Vagina (tissue), 2 donors: ENCODE results near the gene C7.

ENCODE experiments used
- POLR2AphosphoS5 ChIP-seq, 2 donors: sonication (generic); formaldehyde crosslinking; IDR thresholded peaks; one replicate each; pipeline ENCODE4 v1.9.0; 2017; ENCODE audit warnings: antibody characterized with exemption in 2 of 2, mild to moderate bottlenecking in 2 of 2, low read depth in 1 of 2; ENCODE audit not compliant: insufficient read depth in 1 of 2
- TF ChIP-seq, protein P1 (sequence below), 3 experiments: fragments of 450-650 bp in 2 of 3; fragments of 200-600 bp in 1 of 3; sonication (generic) in 1 of 3; IDR thresholded peaks; one replicate each; pipeline ENCODE4 v1.5.1; 2017 to 2019; ENCODE audit warnings: antibody characterized with exemption in 3 of 3, mild to moderate bottlenecking in 2 of 3, moderate library complexity in 2 of 3

DNA sequence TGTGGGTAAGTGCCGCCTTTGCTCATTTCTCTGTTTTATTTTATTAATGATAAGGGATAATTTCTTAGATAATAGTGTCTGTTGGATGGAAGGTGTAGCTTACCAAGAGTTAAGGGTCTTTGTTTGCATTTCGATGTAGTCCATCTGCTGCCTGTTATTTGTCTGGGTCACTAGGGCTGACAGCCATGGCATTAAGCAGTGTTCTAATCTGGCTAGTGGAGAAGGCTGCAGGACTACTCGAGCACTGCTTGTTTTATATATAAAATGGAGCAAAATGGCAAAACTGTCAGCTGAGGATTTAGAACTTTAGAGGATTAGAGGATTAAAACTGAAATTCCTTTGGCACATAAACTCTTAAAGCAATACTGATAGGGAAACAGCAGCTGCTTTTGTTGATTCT is 67.5 kb downstream of the C7 start:
- TF ChIP-seq, protein P1, sequence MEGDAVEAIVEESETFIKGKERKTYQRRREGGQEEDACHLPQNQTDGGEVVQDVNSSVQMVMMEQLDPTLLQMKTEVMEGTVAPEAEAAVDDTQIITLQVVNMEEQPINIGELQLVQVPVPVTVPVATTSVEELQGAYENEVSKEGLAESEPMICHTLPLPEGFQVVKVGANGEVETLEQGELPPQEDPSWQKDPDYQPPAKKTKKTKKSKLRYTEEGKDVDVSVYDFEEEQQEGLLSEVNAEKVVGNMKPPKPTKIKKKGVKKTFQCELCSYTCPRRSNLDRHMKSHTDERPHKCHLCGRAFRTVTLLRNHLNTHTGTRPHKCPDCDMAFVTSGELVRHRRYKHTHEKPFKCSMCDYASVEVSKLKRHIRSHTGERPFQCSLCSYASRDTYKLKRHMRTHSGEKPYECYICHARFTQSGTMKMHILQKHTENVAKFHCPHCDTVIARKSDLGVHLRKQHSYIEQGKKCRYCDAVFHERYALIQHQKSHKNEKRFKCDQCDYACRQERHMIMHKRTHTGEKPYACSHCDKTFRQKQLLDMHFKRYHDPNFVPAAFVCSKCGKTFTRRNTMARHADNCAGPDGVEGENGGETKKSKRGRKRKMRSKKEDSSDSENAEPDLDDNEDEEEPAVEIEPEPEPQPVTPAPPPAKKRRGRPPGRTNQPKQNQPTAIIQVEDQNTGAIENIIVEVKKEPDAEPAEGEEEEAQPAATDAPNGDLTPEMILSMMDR (IDR thresholded peaks at IDR 0.05): no peak
- no peak for TF ChIP-seq POLR2AphosphoS5 (IDR thresholded peaks at IDR 0.05; ENCODE audit: insufficient read depth in 1 of 2, low read depth in 1 of 2)
